OCI-LY1 (cell line): ENCODE measurements around the gene CYTH2.

ENCODE experiments used
- H2AFZ ChIP-seq: fragments of 200-600 bp; sonication (generic), shearing (Covaris generic); 2 replicates; pipeline ENCODE4 v1.6.0; 2014; ENCODE audit warnings: antibody characterized with exemption, mild to moderate bottlenecking, low read length
- H3F3A ChIP-seq: fragments of 200-600 bp; sonication (generic), shearing (Covaris generic); 2 replicates; pipeline ENCODE4 v1.6.0; 2014; ENCODE audit warnings: mild to moderate bottlenecking, antibody characterized with exemption, low read length, moderate library complexity; ENCODE audit not compliant: insufficient read depth
- H3K27ac ChIP-seq: fragments of 200-600 bp; sonication (generic); 2 replicates; pipeline ENCODE4 v1.5.1; 2014; ENCODE audit warnings: low read length, mixed run types, mild to moderate bottlenecking, low read depth; ENCODE audit not compliant: poor library complexity, severe bottlenecking
- H3K27me3 ChIP-seq: fragments of 200-600 bp; sonication (generic); 2 replicates; pipeline ENCODE4 v1.6.0; 2014; ENCODE audit warnings: antibody characterized with exemption, mild to moderate bottlenecking, low read length, moderate library complexity; ENCODE audit not compliant: insufficient read depth
- H3K36me3 ChIP-seq: fragments of 200-600 bp; sonication (generic); 2 replicates; pipeline ENCODE4 v1.6.1; 2014; ENCODE audit warnings: mild to moderate bottlenecking, antibody characterized with exemption, low read length, moderate library complexity, mixed read lengths; ENCODE audit not compliant: insufficient read depth
- H3K4me1 ChIP-seq: fragments of 200-600 bp; sonication (generic); 2 replicates; pipeline ENCODE4 v1.5.1; 2014; ENCODE audit warnings: mild to moderate bottlenecking, low read length, moderate library complexity; ENCODE audit not compliant: insufficient read depth, severe bottlenecking
- H3K4me2 ChIP-seq: fragments of 200-600 bp; sonication (generic), shearing (Covaris generic); 2 replicates; pipeline ENCODE4 v1.6.1; 2014; ENCODE audit warnings: low read length
- H3K4me3 ChIP-seq: fragments of 200-600 bp; sonication (generic); 2 replicates; pipeline ENCODE4 v1.5.1; 2014; ENCODE audit warnings: low read length, low read depth, mild to moderate bottlenecking, mixed read lengths; ENCODE audit not compliant: poor library complexity, severe bottlenecking
- H3K79me2 ChIP-seq: fragments of 200-600 bp; shearing (Covaris generic); 2 replicates; pipeline ENCODE4 v1.6.1; 2016; ENCODE audit warnings: mixed run types, low read length, mixed read lengths; ENCODE audit not compliant: insufficient read depth
- H3K9ac ChIP-seq: fragments of 200-600 bp; sonication (generic), shearing (Covaris generic); 2 replicates; pipeline ENCODE4 v1.6.1; 2014; ENCODE audit warnings: mild to moderate bottlenecking, low read length, mixed read lengths
- H3K9me2 ChIP-seq: fragments of 200-600 bp; sonication (generic), shearing (Covaris generic); 2 replicates; pipeline ENCODE4 v1.6.1; 2014; ENCODE audit warnings: low read depth, mild to moderate bottlenecking, low read length, mixed read lengths
- H3K9me3 ChIP-seq: fragments of 200-600 bp; shearing (Covaris generic); 2 replicates; pipeline ENCODE4 v1.6.1; 2014; ENCODE audit warnings: low read length, mixed read lengths
- H4K20me1 ChIP-seq: fragments of 200-600 bp; sonication (generic), shearing (Covaris generic); 2 replicates; pipeline ENCODE4 v1.6.0; 2016; ENCODE audit warnings: mild to moderate bottlenecking, low read length; ENCODE audit not compliant: insufficient read depth
- CTCF ChIP-seq: fragments of 200-600 bp; sonication (generic), shearing (Covaris generic); IDR thresholded peaks from 2 replicates; pipeline ENCODE4 v1.5.1; 2017; ENCODE audit warnings: mild to moderate bottlenecking, antibody characterized with exemption, low read length, moderate library complexity, mixed read lengths
- EZH2 ChIP-seq: fragments of 200-600 bp; sonication (generic), shearing (Covaris generic); IDR thresholded peaks from 2 replicates; pipeline ENCODE4 v1.8.0; 2017; ENCODE audit warnings: borderline replicate concordance, mixed run types, mild to moderate bottlenecking, antibody characterized with exemption, low read length, moderate library complexity, mixed read lengths

Gene CYTH2

GRCh38 chr19:48502350-48503018 lies 33.3 kb downstream of the CYTH2 start:
- Histone ChIP-seq H3K4me3 (peak overlapping the region; percentile 3), H4K20me1 (no peaks in the 10 kb centered on the region), H2AFZ (no peak overlapping the region), H3K9me2 (no peaks in the 10 kb centered on the region), H3K79me2 (no peaks in the 10 kb centered on the region), H3K27ac (no peak overlapping the region), H3K27me3 (no peaks in the 10 kb centered on the region), H3K9ac (no peak overlapping the region), H3F3A (no peaks in the 10 kb centered on the region), H3K4me2 (peak overlapping the region; percentile 40), H3K36me3 (no peaks in the 10 kb centered on the region), H3K9me3 (no peaks in the 10 kb centered on the region), H3K4me1 (peaks cover 7% of the 10 kb centered on the region)
- TF ChIP-seq EZH2 = no peak
- TF ChIP-seq CTCF = no peak

GRCh38 chr19:48506138-48506733 lies 37.1 kb downstream of the CYTH2 start:
- H3F3A ChIP-seq = no peaks in the 10 kb centered on the region
- H4K20me1 ChIP-seq = no peaks in the 10 kb centered on the region
- TF ChIP-seq EZH2 (no peak), CTCF (peak; percentile 57)
- H3K9ac ChIP-seq = no peak overlapping the region
- peaks cover 9% of the 10 kb centered on the region for H3K4me1 ChIP-seq
- no peaks in the 10 kb centered on the region for H3K9me3 ChIP-seq
- H3K27me3 ChIP-seq = no peaks in the 10 kb centered on the region
- H3K9me2 ChIP-seq = no peaks in the 10 kb centered on the region
- H2AFZ ChIP-seq = no peak overlapping the region
- H3K27ac ChIP-seq = no peak overlapping the region
- H3K79me2 ChIP-seq = no peaks in the 10 kb centered on the region
- no peaks in the 10 kb centered on the region for H3K36me3 ChIP-seq
- H3K4me3 ChIP-seq = no peak overlapping the region
- no peak overlapping the region for H3K4me2 ChIP-seq

GRCh38 chr19:48507911-48508439 lies 38.8 kb downstream of the CYTH2 start:
- no peak overlapping the region for H2AFZ ChIP-seq
- TF ChIP-seq CTCF (no peak), EZH2 (no peak)
- H3F3A ChIP-seq = no peaks in the 10 kb centered on the region
- H3K4me3 ChIP-seq = no peak overlapping the region
- H3K27me3 ChIP-seq = no peaks in the 10 kb centered on the region
- no peaks in the 10 kb centered on the region for H3K36me3 ChIP-seq
- no peaks in the 10 kb centered on the region for H4K20me1 ChIP-seq
- no peaks in the 10 kb centered on the region for H3K9me3 ChIP-seq
- H3K27ac ChIP-seq = no peak overlapping the region
- H3K9ac ChIP-seq = no peak overlapping the region
- H3K4me2 ChIP-seq = no peak overlapping the region
- no peaks in the 10 kb centered on the region for H3K9me2 ChIP-seq
- no peaks in the 10 kb centered on the region for H3K79me2 ChIP-seq
- peaks cover 14% of the 10 kb centered on the region for H3K4me1 ChIP-seq
